ENCODE data around the gene CAPN10.
A peak's percentile ranks its signal among the peaks of the same experiment; 100 is the strongest.

DNA sequence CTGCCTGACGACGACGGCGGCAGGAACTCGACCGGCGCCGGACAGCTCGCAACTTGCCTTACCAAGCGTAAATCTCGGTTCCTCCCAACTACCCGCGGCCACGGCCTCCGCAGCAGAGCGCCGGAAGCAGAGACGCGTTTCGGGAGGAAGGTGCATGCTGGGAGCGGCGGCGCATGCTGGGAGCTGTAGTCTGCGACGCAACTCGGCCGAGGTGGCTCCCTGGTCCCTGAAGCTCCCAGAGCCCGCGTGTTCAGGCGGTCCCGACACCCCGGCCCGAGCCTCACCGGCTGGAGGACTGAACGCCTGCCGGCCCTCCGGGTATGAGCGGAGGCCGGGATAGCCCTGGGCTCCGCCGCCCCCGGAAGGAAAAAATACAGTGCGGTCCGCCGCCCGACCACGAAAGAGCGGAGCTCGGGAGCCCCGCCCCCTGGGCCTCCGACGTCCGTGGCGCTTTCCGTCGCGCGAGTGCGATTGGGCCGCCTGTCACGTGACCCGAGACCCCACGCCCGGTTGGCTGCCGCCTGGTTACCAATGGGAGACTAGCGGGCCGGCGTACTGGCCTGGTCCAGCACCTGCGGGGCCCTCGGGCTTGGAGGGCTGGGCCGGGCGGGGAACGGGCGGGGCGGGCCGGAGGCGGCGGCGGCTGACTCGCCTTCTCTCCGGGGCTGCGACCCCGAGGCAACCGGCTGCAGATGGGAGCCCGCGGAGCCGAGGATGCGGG is at the start of gene CAPN10:
- no peak for TF ChIP-seq CTCF (IDR thresholded peaks at IDR 0.05; ENCODE audit: insufficient read depth, low read length)
- peak; percentile 45; the same call in 1 of the 2 replicates for TF ChIP-seq POLR2AphosphoS5 (IDR thresholded peaks at IDR 0.05; ENCODE audit: low read depth)
- peak; percentile 34; the same call in 1 of the 2 replicates for TF ChIP-seq SPI1 (IDR thresholded peaks at IDR 0.05; ENCODE audit: borderline replicate concordance, low read depth)
- TF ChIP-seq REST (IDR thresholded peaks at IDR 0.05; ENCODE audit: insufficient replicate concordance, low read depth) = no peak

Measured in HL-60 (cell line).